GM12891 (cell line): Measurements from ENCODE around the gene HCFC2.
A peak's percentile ranks its signal among the peaks of the same experiment; 100 is the strongest.

Experiments
- DNase-seq: peaks from one replicate; pipeline ENCODE4 v3.0.0; 2011; ENCODE audit warnings: low spot score; ENCODE audit not compliant: insufficient read length
- FAIRE-seq: peaks from 2 replicates; lab custom pipeline; 2011; peaks lifted over from hg19 to GRCh38; lab: Jason Lieb, UNC
- PAX5 ChIP-seq: IDR thresholded peaks from 2 replicates; pipeline ENCODE4 v1.6.1; 2011; ENCODE audit warnings: low read length, moderate library complexity, mild to moderate bottlenecking; ENCODE audit not compliant: insufficient read depth, severe bottlenecking
- POLR2A ChIP-seq: IDR thresholded peaks from 2 replicates; pipeline ENCODE4 v1.6.1; 2011; ENCODE audit warnings: low read depth, low read length, control low read depth
- POLR2AphosphoS5 ChIP-seq: IDR thresholded peaks from 2 replicates; pipeline ENCODE4 v1.6.1; 2011; ENCODE audit warnings: low read depth, low read length, control low read depth
- POU2F2 ChIP-seq: IDR thresholded peaks from 2 replicates; pipeline ENCODE4 v1.6.1; 2011; ENCODE audit warnings: low read depth, mild to moderate bottlenecking, control low read depth, low read length, moderate library complexity
- SPI1 ChIP-seq: IDR thresholded peaks from 2 replicates; pipeline ENCODE4 v1.6.1; 2011; ENCODE audit warnings: low read depth, low read length, control low read depth
- TAF1 ChIP-seq: IDR thresholded peaks from 2 replicates; pipeline ENCODE4 v1.6.1; 2011; ENCODE audit warnings: low read depth, low read length, control low read depth

Gene HCFC2

DNA sequence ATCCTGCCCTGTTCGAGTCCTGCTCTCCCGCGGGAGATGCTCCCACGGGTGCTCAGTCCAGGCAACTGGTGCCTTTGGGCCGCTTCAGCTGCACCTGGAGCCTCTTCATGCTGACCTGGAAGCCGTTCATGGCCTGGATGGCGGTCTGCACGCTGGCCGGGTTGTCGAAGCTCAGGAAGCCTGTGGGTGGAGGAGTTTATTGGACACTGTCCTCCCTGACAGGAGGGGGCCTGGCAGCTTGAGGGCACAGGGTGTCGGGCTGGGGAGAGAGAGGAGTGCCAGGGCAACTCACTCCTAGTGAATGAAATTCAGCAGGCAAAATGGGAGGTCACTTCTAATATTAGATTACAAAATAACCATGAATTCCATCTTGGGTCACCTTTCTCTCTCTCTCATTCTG, 83.0 kb downstream of the HCFC2 start:
- FAIRE-seq (no peak), DNase-seq (no peak)

DNA sequence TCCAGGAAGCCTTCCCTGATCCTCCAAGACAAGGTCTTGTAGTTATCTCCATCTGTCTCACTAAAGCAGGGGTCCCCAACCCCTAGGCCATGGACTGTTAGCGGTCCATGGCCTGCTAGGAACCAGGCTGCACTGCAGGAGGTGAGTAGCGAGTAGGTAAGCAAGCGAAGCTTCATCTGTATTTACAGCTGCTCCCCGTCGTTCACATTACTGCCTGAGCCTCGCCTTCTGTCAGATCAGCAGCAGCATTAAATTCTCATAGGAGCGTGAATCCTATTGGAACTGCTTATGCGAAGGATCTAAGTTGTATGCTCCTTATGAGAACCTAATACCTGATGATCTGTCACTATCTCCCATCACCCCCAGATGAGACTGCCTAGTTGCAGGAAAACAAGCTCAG, 86.1 kb downstream of the HCFC2 start:
- TF ChIP-seq POU2F2 (no peak), POLR2A (no peak), PAX5 (no peak)
- DNase-seq (no peak), FAIRE-seq (no peak)

More for the DNA sequence above, 83.0 kb downstream of the HCFC2 start:
- TF ChIP-seq PAX5 (no peak), POU2F2 (no peak), TAF1 (no peak), SPI1 (no peak), POLR2A (no peak), POLR2AphosphoS5 (no peak)

GRCh38 chr12:104152685-104153241, 88.4 kb downstream of the HCFC2 start:
- TF ChIP-seq TAF1: no peak
- TF ChIP-seq POLR2A: no peak
- no peak for TF ChIP-seq PAX5
- no peak for TF ChIP-seq POLR2AphosphoS5
- DNase-seq (no peak), FAIRE-seq (no peak)

DNA sequence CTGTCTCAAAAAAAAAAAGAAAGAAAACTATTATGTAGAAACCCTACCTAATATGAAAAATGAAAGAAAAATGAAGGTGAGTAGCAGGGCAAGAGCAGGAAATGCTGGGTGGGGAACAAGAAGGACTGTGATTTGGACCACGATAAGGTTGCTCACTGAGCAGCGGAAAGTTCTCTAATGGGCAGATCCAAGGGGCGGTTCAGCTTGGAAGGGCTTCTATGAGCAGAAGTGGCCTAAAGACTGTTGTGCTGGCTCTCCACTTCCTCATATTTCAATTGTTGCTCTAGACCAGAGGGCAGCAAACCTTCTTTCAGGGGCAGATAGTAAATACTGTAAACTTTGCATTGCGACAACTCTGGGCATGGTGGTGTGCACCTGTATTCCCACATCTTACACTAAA, 90.0 kb downstream of the HCFC2 start:
- DNase-seq: no peak
- no peak for TF ChIP-seq TAF1
- peak; percentile 66 for TF ChIP-seq SPI1
- TF ChIP-seq PAX5: no peak
- no peak for FAIRE-seq

- DNase-seq: no peak
- TF ChIP-seq POLR2AphosphoS5: no peak
- no peak for TF ChIP-seq POLR2A
- TF ChIP-seq TAF1: no peak
- no peak for TF ChIP-seq POU2F2
- no peak for TF ChIP-seq SPI1
- TF ChIP-seq PAX5: no peak
- no peak for FAIRE-seq
Observed at GRCh38 chr12:104154806-104155205, 90.5 kb downstream of the HCFC2 start.
